Measurements from ENCODE around the gene GFY.
"Not testable (repeated sequence)": the region's sequence is repeated elsewhere in the genome, so short reads cannot be mapped to it uniquely, and the experiment has no call there.

Gene GFY

GRCh38 chr19:49444100-49444700 lies 19.0 kb downstream of the GFY start:
- not testable (repeated sequence) for DNase-seq

GRCh38 chr19:49445997-49446396 lies 20.8 kb downstream of the GFY start:
- DNase-seq, result no peak

GRCh38 chr19:49447485-49448431 lies 22.6 kb downstream of the GFY start:
- DNase-seq, result no peak

GRCh38 chr19:49448432-49448786 lies 23.2 kb downstream of the GFY start:
- DNase-seq, result no peak

- no peak for DNase-seq
Observed at GRCh38 chr19:49450405-49450804, 25.2 kb downstream of the GFY start.

GRCh38 chr19:49451430-49452181 lies 26.4 kb downstream of the GFY start, which contains the start of gene PIH1D1:
TSS of gene PIH1D1 (minus strand) at chr19:49451814. CDS start at chr19:49451574, 240 bp downstream.
- peak; percentile 88 for DNase-seq

- peak; percentile 96 for DNase-seq
Observed at GRCh38 chr19:49453013-49453756, 28.0 kb downstream of the GFY start, which contains the start of gene ALDH16A1. TSS of gene ALDH16A1 (plus strand) at chr19:49453225. CDS start at chr19:49453332, 107 bp downstream.

GRCh38 chr19:49453757-49454240 lies 28.6 kb downstream of the GFY start:
- no peak for DNase-seq

GRCh38 chr19:49455773-49456172 lies 30.6 kb downstream of the GFY start:
- DNase-seq, result no peak

- DNase-seq, result no peak
Observed at GRCh38 chr19:49456326-49456725, 31.1 kb downstream of the GFY start.

- no peak for DNase-seq
Observed at GRCh38 chr19:49458567-49458903, 33.3 kb downstream of the GFY start.

GRCh38 chr19:49459388-49459787 lies 34.2 kb downstream of the GFY start:
- DNase-seq, result no peak

GRCh38 chr19:49461130-49461529 lies 35.9 kb downstream of the GFY start:
- not testable (repeated sequence) for DNase-seq

- DNase-seq, result no peak
Observed at GRCh38 chr19:49461656-49462055, 36.5 kb downstream of the GFY start.

- DNase-seq, result no peak
Observed at GRCh38 chr19:49462492-49462891, 37.3 kb downstream of the GFY start.

GRCh38 chr19:49463960-49464740 lies 39.0 kb downstream of the GFY start:
- no peak for DNase-seq

- no peak for DNase-seq
Observed at GRCh38 chr19:49465371-49465770, 40.2 kb downstream of the GFY start.

- no peak for DNase-seq
Observed at GRCh38 chr19:49468199-49468598, 43.0 kb downstream of the GFY start.

GRCh38 chr19:49468746-49469447 lies 43.7 kb downstream of the GFY start:
- peak; percentile 84 for DNase-seq

- peak; percentile 67 for DNase-seq
Observed at GRCh38 chr19:49469828-49470614, 44.8 kb downstream of the GFY start.
